Upper lobe of right lung (tissue), 1 donor: ENCODE data around the gene EMD. TPM values are rescaled to one million over a fixed set of nuclear protein-coding genes. Genes with fewer than 3 reads are reported as not detected.

Source experiments
- ATAC-seq: fragments of 200-7000 bp; cut with Tn5 transposase; one replicate; pipeline ENCODE4 v1.9.1; 2020; ENCODE audit warnings: mild to moderate bottlenecking, moderate library complexity
- DNase-seq: peaks from one replicate; pipeline ENCODE4 v3.0.0-alpha.2; 2020
- H3K27ac ChIP-seq: fragments of 200-600 bp; one replicate; pipeline ENCODE4 v1.8.0; 2022
- H3K27me3 ChIP-seq: fragments of 200-600 bp; one replicate; pipeline ENCODE4 v1.8.0; 2022; ENCODE audit warnings: mild to moderate bottlenecking
- H3K36me3 ChIP-seq: fragments of 200-600 bp; one replicate; pipeline ENCODE4 v1.8.0; 2022
- H3K4me1 ChIP-seq: fragments of 200-600 bp; one replicate; pipeline ENCODE4 v1.8.0; 2022
- H3K4me3 ChIP-seq: fragments of 200-600 bp; one replicate; pipeline ENCODE4 v1.8.0; 2022; ENCODE audit warnings: mild to moderate bottlenecking
- H3K9me3 ChIP-seq: fragments of 200-600 bp; one replicate; pipeline ENCODE4 v1.8.0; 2022
- CTCF ChIP-seq: fragments of 200-600 bp; IDR thresholded peaks from one replicate; pipeline ENCODE4 v1.8.0; 2022; ENCODE audit warnings: antibody characterized with exemption
- intact Hi-C: fragments of 100-400 bp; cut with DNase I; formaldehyde crosslinking; loops from one replicate; pipeline ENCODE4 v1.11.0; 2022
- total RNA-seq: library from RNA; stranded (reverse); fragmentation: NEBNext Ultra II Directional; extraction: Animal tissue kit (Norgen Biotek cat#: 25700); gene quantifications from one replicate; pipeline ENCODE4 v1.2.1, GENCODE V29; 2021
- donor health status: DM: no; HTN: yes; CAD: no; lungs with severe emphysema.

EMD gene
- total RNA-seq, 1 donor from 2014 or later: 58.4 TPM

GRCh38 chrX:154428176-154429171 lies 49.4 kb downstream of the EMD start, which contains the start of gene ATP6AP1:
Gene ATP6AP1 (plus strand): TSS chrX:154428677. CDS start chrX:154428693, 16 bp downstream.
- Histone ChIP-seq H3K27me3 (no peaks in the 10 kb centered on the region), H3K4me1 (peaks cover 3% of the 10 kb centered on the region), H3K9me3 (no peaks in the 10 kb centered on the region), H3K36me3 (peaks cover 10% of the 10 kb centered on the region), H3K27ac (peak within 1 kb of the TSS; percentile 83), H3K4me3 (peak within 1 kb of the TSS; percentile 65)
- peak; percentile 98 for ATAC-seq
- no peak for TF ChIP-seq CTCF
- DNase-seq: peak; percentile 96
- intact Hi-C loops: no loop called here

GRCh38 chrX:154429711-154430110 lies 50.6 kb downstream of the EMD start:
- Histone ChIP-seq H3K9me3 (no peaks in the 10 kb centered on the region), H3K27me3 (no peaks in the 10 kb centered on the region), H3K27ac (no peak overlapping the region), H3K36me3 (peaks cover 15% of the 10 kb centered on the region), H3K4me1 (peaks cover 3% of the 10 kb centered on the region), H3K4me3 (peak overlapping the region; percentile 65)
- no peak for DNase-seq
- intact Hi-C loops: no loop called here
- no peak for TF ChIP-seq CTCF
- ATAC-seq: no peak

- peaks cover 3% of the 10 kb centered on the region for H3K4me1 ChIP-seq
- peaks cover 15% of the 10 kb centered on the region for H3K36me3 ChIP-seq
- TF ChIP-seq CTCF: no peak
- peak overlapping the region; percentile 65 for H3K4me3 ChIP-seq
- intact Hi-C loops: no loop called here
- DNase-seq (no peak), ATAC-seq (no peak)
- H3K9me3 ChIP-seq: no peaks in the 10 kb centered on the region
- H3K27ac ChIP-seq: peak overlapping the region; percentile 47
- H3K27me3 ChIP-seq: no peaks in the 10 kb centered on the region
Observed at GRCh38 chrX:154430479-154430878, 51.4 kb downstream of the EMD start.

GRCh38 chrX:154430916-154431315 lies 51.8 kb downstream of the EMD start:
- H3K36me3 ChIP-seq: peaks cover 17% of the 10 kb centered on the region
- H3K4me1 ChIP-seq: peaks cover 3% of the 10 kb centered on the region
- no peaks in the 10 kb centered on the region for H3K27me3 ChIP-seq
- peak; percentile 30 for ATAC-seq
- intact Hi-C loops: no loop called here
- no peaks in the 10 kb centered on the region for H3K9me3 ChIP-seq
- DNase-seq: peak; percentile 68
- H3K4me3 ChIP-seq: no peak overlapping the region
- H3K27ac ChIP-seq: peak overlapping the region; percentile 47
- TF ChIP-seq CTCF: no peak

Other genes starting within 250 kb of the EMD start
- gene OPN1LW, start 235.1 kb upstream of the EMD start, total RNA-seq: not detected
- gene OPN1MW, start 196.7 kb upstream of the EMD start, total RNA-seq: not detected
- gene OPN1MW2, start 159.5 kb upstream of the EMD start, total RNA-seq: not detected
- gene OPN1MW3, start 121.7 kb upstream of the EMD start, total RNA-seq: not detected
- not detected for gene TEX28, start 84.2 kb upstream of the EMD start, total RNA-seq
- gene TKTL1, start 83.5 kb upstream of the EMD start, total RNA-seq: not detected
- gene FLNA, start 4.7 kb upstream of the EMD start, total RNA-seq: 1,252 TPM
- gene RPL10, start 19.1 kb downstream of the EMD start, total RNA-seq: 2,677 TPM
- gene DNASE1L1, start 30.0 kb downstream of the EMD start, total RNA-seq: 37.1 TPM
- gene TAFAZZIN, start 32.2 kb downstream of the EMD start, total RNA-seq: 43.9 TPM
- 193 TPM for gene ATP6AP1, start 49.4 kb downstream of the EMD start, total RNA-seq
- 108 TPM for gene GDI1, start 57.9 kb downstream of the EMD start, total RNA-seq
- 82.0 TPM for gene FAM50A, start 64.8 kb downstream of the EMD start, total RNA-seq
- gene PLXNA3, start 79.0 kb downstream of the EMD start, total RNA-seq: 49.0 TPM
- 15.1 TPM for gene LAGE3, start 100.0 kb downstream of the EMD start, total RNA-seq
- 33.8 TPM for gene UBL4A, start 107.3 kb downstream of the EMD start, total RNA-seq
- gene SLC10A3, start 111.3 kb downstream of the EMD start, total RNA-seq: 23.7 TPM
- 42.6 TPM for gene FAM3A, start 136.9 kb downstream of the EMD start, total RNA-seq
- 84.9 TPM for gene G6PD, start 167.6 kb downstream of the EMD start, total RNA-seq
- 33.4 TPM for gene IKBKG, start 168.3 kb downstream of the EMD start, total RNA-seq
- not detected for gene CTAG1A, start 205.8 kb downstream of the EMD start, total RNA-seq
- not detected for gene CTAG1B, start 240.0 kb downstream of the EMD start, total RNA-seq